ENCODE data around the gene INF2. TPM values are rescaled to one million over a fixed set of nuclear protein-coding genes. Genes with fewer than 3 reads are reported as not detected.

Gene INF2
- total RNA-seq, 1 donor from 2014 or later: 7.8 TPM

DNA sequence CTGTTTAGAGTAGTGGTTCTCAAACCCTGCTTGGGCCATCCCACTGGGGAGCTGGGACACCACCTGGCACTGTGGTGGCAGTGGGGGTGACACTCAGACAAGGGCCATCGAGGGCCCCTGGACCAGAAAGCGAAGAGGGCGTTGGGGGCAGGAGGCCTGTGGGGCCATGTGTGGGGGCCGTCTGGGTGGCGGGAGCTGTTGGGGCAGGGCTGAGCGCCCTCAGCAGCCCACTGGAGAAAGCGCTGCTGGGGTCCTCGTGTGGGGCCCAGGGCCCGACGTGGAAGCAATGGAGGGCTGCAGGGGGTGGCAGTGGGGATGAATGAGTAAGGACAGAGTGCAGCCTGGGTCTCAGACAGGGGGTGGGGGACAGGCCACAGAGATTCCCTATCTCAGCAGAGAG lies 28.7 kb downstream of the INF2 start:
- Histone ChIP-seq H3K79me2 (ENCODE audit: low read depth) (no peaks in the 10 kb centered on the region), H3K4me1 (no peaks in the 10 kb centered on the region), H3K9ac (no peak overlapping the region), H3K36me3 (no peaks in the 10 kb centered on the region), H3K4me2 (no peak overlapping the region), H3F3A (ENCODE audit: low read depth) (no peaks in the 10 kb centered on the region), H3K9me3 (ENCODE audit: low read depth) (no peaks in the 10 kb centered on the region), H3K4me3 (no peak overlapping the region), H3K27me3 (no peaks in the 10 kb centered on the region), H3K27ac (no peak overlapping the region), H4K20me1 (ENCODE audit: low read depth) (peaks cover 1% of the 10 kb centered on the region), H2AFZ (replicated peaks) (no peak overlapping the region)
- Mint-ChIP-seq H3K9me3 (no peaks in the 10 kb centered on the region), H3K27ac (no peak overlapping the region), H3K27me3 (ENCODE audit: insufficient read depth, low read depth) (peaks cover 7% of the 10 kb centered on the region), H3K4me3 (no peak overlapping the region), H3K4me1 (peaks cover 12% of the 10 kb centered on the region), H3K36me3 (no peaks in the 10 kb centered on the region)
- TF ChIP-seq EZH2 (IDR thresholded peaks at IDR 0.05): no peak
- no peak for TF ChIP-seq EZH2phosphoT487 (IDR thresholded peaks at IDR 0.05)
- TF ChIP-seq, protein P1, sequence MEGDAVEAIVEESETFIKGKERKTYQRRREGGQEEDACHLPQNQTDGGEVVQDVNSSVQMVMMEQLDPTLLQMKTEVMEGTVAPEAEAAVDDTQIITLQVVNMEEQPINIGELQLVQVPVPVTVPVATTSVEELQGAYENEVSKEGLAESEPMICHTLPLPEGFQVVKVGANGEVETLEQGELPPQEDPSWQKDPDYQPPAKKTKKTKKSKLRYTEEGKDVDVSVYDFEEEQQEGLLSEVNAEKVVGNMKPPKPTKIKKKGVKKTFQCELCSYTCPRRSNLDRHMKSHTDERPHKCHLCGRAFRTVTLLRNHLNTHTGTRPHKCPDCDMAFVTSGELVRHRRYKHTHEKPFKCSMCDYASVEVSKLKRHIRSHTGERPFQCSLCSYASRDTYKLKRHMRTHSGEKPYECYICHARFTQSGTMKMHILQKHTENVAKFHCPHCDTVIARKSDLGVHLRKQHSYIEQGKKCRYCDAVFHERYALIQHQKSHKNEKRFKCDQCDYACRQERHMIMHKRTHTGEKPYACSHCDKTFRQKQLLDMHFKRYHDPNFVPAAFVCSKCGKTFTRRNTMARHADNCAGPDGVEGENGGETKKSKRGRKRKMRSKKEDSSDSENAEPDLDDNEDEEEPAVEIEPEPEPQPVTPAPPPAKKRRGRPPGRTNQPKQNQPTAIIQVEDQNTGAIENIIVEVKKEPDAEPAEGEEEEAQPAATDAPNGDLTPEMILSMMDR (IDR thresholded peaks at IDR 0.05): no peak
- no peak for DNase-seq (ENCODE audit: low spot score)

DNA sequence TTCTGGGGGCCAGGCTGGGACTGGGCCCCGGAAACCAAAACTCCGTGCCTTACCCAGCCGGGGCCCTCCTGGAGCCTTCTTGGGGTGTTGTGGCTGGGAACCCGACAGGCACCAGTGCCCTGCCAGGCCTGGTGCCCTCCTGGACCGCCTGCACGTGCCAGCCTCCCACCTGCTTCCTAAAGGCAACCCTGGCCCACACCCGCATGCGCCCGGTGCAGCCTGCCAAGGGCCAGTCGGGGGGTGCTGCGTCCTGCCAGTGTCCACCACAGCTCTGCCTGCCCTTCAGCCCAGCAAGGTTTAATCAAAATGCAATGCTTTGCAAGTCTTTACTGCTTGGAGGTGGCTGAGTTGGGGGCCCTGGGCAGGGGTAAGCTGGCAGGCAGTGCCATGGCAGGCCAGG lies 29.5 kb downstream of the INF2 start:
- no peaks in the 10 kb centered on the region for H3K36me3 ChIP-seq

DNA sequence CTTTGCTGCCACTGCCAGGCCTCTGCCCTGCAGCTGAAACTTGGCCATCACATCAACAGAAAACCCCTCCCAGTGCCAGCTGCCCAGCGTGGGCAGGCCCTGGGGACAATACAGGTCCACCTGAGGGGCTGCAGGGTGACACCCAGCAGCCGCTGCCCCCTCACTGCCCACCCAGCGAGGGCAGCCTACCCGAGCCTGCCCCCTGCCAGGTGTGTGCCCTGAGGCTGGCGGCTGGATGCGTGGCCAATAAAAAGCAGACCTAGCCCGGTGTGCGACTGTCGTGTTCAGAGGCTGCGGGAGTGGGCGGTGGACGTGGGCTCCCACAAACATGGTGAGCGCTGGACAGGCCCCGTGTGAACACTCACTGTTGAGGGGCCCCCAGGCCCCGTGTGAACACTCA lies 29.9 kb downstream of the INF2 start:
- H3K9me3 ChIP-seq (ENCODE audit: low read depth): no peaks in the 10 kb centered on the region
- H4K20me1 ChIP-seq (ENCODE audit: low read depth): peaks cover 2% of the 10 kb centered on the region
- H3K36me3 ChIP-seq: no peaks in the 10 kb centered on the region
- no peaks in the 10 kb centered on the region for H3K79me2 ChIP-seq (ENCODE audit: low read depth)
- H3K36me3 Mint-ChIP-seq: no peaks in the 10 kb centered on the region
- no peaks in the 10 kb centered on the region for H3K4me1 ChIP-seq
- peaks cover 12% of the 10 kb centered on the region for H3K4me1 Mint-ChIP-seq
- no peak for TF ChIP-seq EZH2 (IDR thresholded peaks at IDR 0.05)
- TF ChIP-seq EZH2phosphoT487 (IDR thresholded peaks at IDR 0.05): no peak
- TF ChIP-seq, protein P1 (IDR thresholded peaks at IDR 0.05): no peak
- no peak overlapping the region for H3K27ac ChIP-seq
- no peak overlapping the region for H3K27ac Mint-ChIP-seq
- peaks cover 7% of the 10 kb centered on the region for H3K27me3 Mint-ChIP-seq (ENCODE audit: insufficient read depth, low read depth)
- no peak overlapping the region for H3K4me2 ChIP-seq
- H3F3A ChIP-seq (ENCODE audit: low read depth): no peaks in the 10 kb centered on the region
- no peak overlapping the region for H3K4me3 Mint-ChIP-seq
- H3K27me3 ChIP-seq: no peaks in the 10 kb centered on the region
- no peaks in the 10 kb centered on the region for H3K9me3 Mint-ChIP-seq
- H3K4me3 ChIP-seq: no peak overlapping the region
- H2AFZ ChIP-seq (replicated peaks): no peak overlapping the region
- H3K9ac ChIP-seq: no peak overlapping the region
- DNase-seq (ENCODE audit: low spot score): no peak

More for the DNA sequence above, 29.5 kb downstream of the INF2 start:
- Histone ChIP-seq H3K27me3 (no peaks in the 10 kb centered on the region), H3K9ac (no peak overlapping the region), H3K79me2 (ENCODE audit: low read depth) (no peaks in the 10 kb centered on the region), H3K4me1 (no peaks in the 10 kb centered on the region), H3F3A (ENCODE audit: low read depth) (no peaks in the 10 kb centered on the region), H3K4me2 (no peak overlapping the region), H4K20me1 (ENCODE audit: low read depth) (peaks cover 2% of the 10 kb centered on the region), H3K27ac (no peak overlapping the region), H2AFZ (replicated peaks) (no peak overlapping the region), H3K9me3 (ENCODE audit: low read depth) (no peaks in the 10 kb centered on the region), H3K4me3 (no peak overlapping the region)
- Mint-ChIP-seq H3K27me3 (ENCODE audit: insufficient read depth, low read depth) (peaks cover 7% of the 10 kb centered on the region), H3K4me1 (peaks cover 12% of the 10 kb centered on the region), H3K36me3 (no peaks in the 10 kb centered on the region), H3K9me3 (no peaks in the 10 kb centered on the region), H3K4me3 (no peak overlapping the region), H3K27ac (no peak overlapping the region)
- TF ChIP-seq, protein P1 (IDR thresholded peaks at IDR 0.05): no peak
- no peak for TF ChIP-seq EZH2phosphoT487 (IDR thresholded peaks at IDR 0.05)
- TF ChIP-seq EZH2 (IDR thresholded peaks at IDR 0.05): no peak
- DNase-seq (ENCODE audit: low spot score): no peak

All from neural progenitor cell (in vitro differentiated cells).